ENCODE results near the gene ATP9A.

Gene ATP9A

GRCh38 chr20:51631011-51631950 lies 136.9 kb downstream of the ATP9A start:
- no peak for DNase-seq (ENCODE audit: low read depth in 3 of 3)

GRCh38 chr20:51629399-51630058 lies 138.7 kb downstream of the ATP9A start:
- no peak for DNase-seq (ENCODE audit: low read depth in 3 of 3)

- DNase-seq (ENCODE audit: low read depth in 3 of 3), result no peak
Measured at GRCh38 chr20:51628533-51629398, 139.4 kb downstream of the ATP9A start.

GRCh38 chr20:51627586-51627985 lies 140.6 kb downstream of the ATP9A start:
- DNase-seq (ENCODE audit: low read depth in 3 of 3), result no peak

GRCh38 chr20:51625105-51625504 lies 143.1 kb downstream of the ATP9A start:
- DNase-seq (ENCODE audit: low read depth in 3 of 3), result no peak

- peak; percentile 39 to 69 (median 57) for DNase-seq (ENCODE audit: low read depth in 3 of 3)
Measured at GRCh38 chr20:51624157-51624731, 143.9 kb downstream of the ATP9A start.

- DNase-seq (ENCODE audit: low read depth in 3 of 3), result no peak
Measured at GRCh38 chr20:51623255-51623654, 144.9 kb downstream of the ATP9A start.

- no peak for DNase-seq (ENCODE audit: low read depth in 3 of 3)
Measured at GRCh38 chr20:51622004-51622874, 146.0 kb downstream of the ATP9A start.

GRCh38 chr20:51620432-51620831 lies 147.8 kb downstream of the ATP9A start:
- no peak for DNase-seq (ENCODE audit: low read depth in 3 of 3)

- DNase-seq (ENCODE audit: low read depth in 3 of 3), result no peak
Measured at GRCh38 chr20:51616060-51616459, 152.1 kb downstream of the ATP9A start.

GRCh38 chr20:51614687-51615086 lies 153.5 kb downstream of the ATP9A start:
- DNase-seq (ENCODE audit: low read depth in 3 of 3), result no peak

GRCh38 chr20:51613580-51613979 lies 154.6 kb downstream of the ATP9A start:
- DNase-seq (ENCODE audit: low read depth in 3 of 3), result no peak

GRCh38 chr20:51612896-51613295 lies 155.3 kb downstream of the ATP9A start:
- no peak for DNase-seq (ENCODE audit: low read depth in 3 of 3)

GRCh38 chr20:51611625-51611890 lies 156.6 kb downstream of the ATP9A start:
- no peak for DNase-seq (ENCODE audit: low read depth in 3 of 3)

GRCh38 chr20:51610761-51611624 lies 157.2 kb downstream of the ATP9A start:
- DNase-seq (ENCODE audit: low read depth in 3 of 3), result no peak

GRCh38 chr20:51610111-51610510 lies 158.1 kb downstream of the ATP9A start:
- no peak for DNase-seq (ENCODE audit: low read depth in 3 of 3)

- DNase-seq (ENCODE audit: low read depth in 3 of 3), result no peak
Measured at GRCh38 chr20:51609251-51609650, 158.9 kb downstream of the ATP9A start.

GRCh38 chr20:51608061-51608460 lies 160.1 kb downstream of the ATP9A start:
- DNase-seq (ENCODE audit: low read depth in 3 of 3), result no peak

GRCh38 chr20:51607170-51607569 lies 161.0 kb downstream of the ATP9A start:
- no peak for DNase-seq (ENCODE audit: low read depth in 3 of 3)

GRCh38 chr20:51604851-51605250 lies 163.3 kb downstream of the ATP9A start:
- no peak for DNase-seq (ENCODE audit: low read depth in 3 of 3)
